ENCODE measurements around the gene PSME2. TPM values are rescaled to one million over a fixed set of nuclear protein-coding genes. Genes with fewer than 3 reads are reported as not detected.

Gene PSME2
- total and polyA plus RNA-seq, 2 donors (not counting 3 experiments of a cell fraction or from before 2014, with no cell fraction given): 66.5 to 126 TPM

DNA sequence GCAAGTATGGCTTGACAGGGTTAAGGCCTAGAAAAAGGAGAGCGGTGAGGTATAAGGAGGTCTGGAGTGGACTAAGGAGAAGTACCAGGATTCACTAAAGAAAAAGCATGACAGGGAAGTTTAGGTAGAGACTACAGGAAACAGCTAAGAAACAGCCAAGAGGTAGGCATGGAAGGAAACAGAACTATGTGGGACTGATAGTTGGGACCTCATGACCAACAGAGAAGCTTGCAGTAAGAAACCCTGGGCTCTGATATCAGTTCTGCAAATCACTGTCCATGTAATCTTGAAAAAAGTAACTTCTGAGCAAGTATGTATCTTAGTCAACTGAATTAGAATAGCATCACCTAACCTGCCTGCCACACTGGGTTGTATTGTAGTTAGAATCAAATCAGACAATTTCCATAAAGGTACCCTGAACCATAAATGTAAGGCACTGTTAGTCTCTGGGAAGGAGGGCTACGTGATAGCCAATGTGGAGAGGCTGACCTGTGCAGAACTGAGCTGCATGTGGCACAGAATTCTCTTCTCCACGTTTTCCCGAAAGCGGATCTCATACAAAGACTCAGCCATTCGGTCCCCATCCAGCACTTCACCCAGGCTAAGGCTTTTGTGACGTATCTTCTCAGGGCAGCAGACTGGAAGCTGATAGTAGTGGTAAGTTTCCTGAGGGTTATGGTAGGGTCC is 47.9 kb upstream of the PSME2 start:
- H3K27ac ChIP-seq (ENCODE audit: insufficient read depth, low read depth, low read length): no peak overlapping the region

More for the DNA sequence above, 47.9 kb upstream of the PSME2 start:
- intact Hi-C loops (cut with micrococcal nuclease) (loop anchor here (2.0 kb wide), 1 partner anchor 38 kb away; the partner anchor contains the start of genes GMPR2 and NEDD8), dilution Hi-C loops (cut with MboI; ENCODE audit: extremely low pct_ligation_motif_present, low sequenced_read_pairs) (no loop called here)
- H3K9me3 ChIP-seq (replicated peaks; ENCODE audit: control insufficient read depth, insufficient read depth, low read length): no peaks in the 10 kb centered on the region
- peaks cover 5 to 18% of the 10 kb centered on the region in 2 experiments for H3K36me3 ChIP-seq (ENCODE audit: control insufficient read depth in 2 of 2, extremely low read depth in 1 of 2, insufficient read depth in 2 of 2, low read length in 2 of 2)
- no peaks in the 10 kb centered on the region for H4K20me1 ChIP-seq (replicated peaks; ENCODE audit: control insufficient read depth, extremely low read depth, insufficient read depth, low read length)
- H3K9me1 ChIP-seq (replicated peaks; ENCODE audit: control insufficient read depth, extremely low read depth, insufficient read depth, low read length): no peaks in the 10 kb centered on the region
- ChIA-PET CTCF (interaction anchor here (0.5 to 3.9 kb wide), 2 partner anchors 27 to 103 kb away, joined by 3 to 19 read pairs; no protein-coding TSS in a partner anchor), POLR2A (no interaction called here)
- H3K4me2 ChIP-seq (ENCODE audit: insufficient read depth, low read length): peak overlapping the region; percentile 90
- FAIRE-seq (peak; percentile 40), DNase-seq (ENCODE audit: low read depth, low spot score) (no peak)
- peaks cover 35% of the 10 kb centered on the region for H3K79me2 ChIP-seq (ENCODE audit: control insufficient read depth, insufficient read depth, low read length)
- H2AFZ ChIP-seq (ENCODE audit: low read depth, low read length): no peak overlapping the region
- TSS peak; percentile 38 for BruUV-seq (replicated peaks)
- no peak for TF ChIP-seq FOS (IDR thresholded peaks at IDR 0.05; ENCODE audit: borderline replicate concordance, insufficient read depth, low read length)
- TF ChIP-seq, protein P1, sequence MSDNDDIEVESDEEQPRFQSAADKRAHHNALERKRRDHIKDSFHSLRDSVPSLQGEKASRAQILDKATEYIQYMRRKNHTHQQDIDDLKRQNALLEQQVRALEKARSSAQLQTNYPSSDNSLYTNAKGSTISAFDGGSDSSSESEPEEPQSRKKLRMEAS (IDR thresholded peaks at IDR 0.05; ENCODE audit: insufficient read depth, insufficient read length): no peak
- no peak for TF ChIP-seq CTCF (IDR thresholded peaks at IDR 0.05; ENCODE audit: extremely low read depth in 1 of 2, insufficient read depth in 1 of 2, low read depth in 1 of 2, low read length in 2 of 2)
- no peak for TF ChIP-seq GATA2 (IDR thresholded peaks at IDR 0.05; ENCODE audit: insufficient read depth, insufficient read length, low read depth, low read length)
- no peak for TF ChIP-seq MYC (IDR thresholded peaks at IDR 0.05; ENCODE audit: low read depth, low read length)
- TF ChIP-seq EZH2 (IDR thresholded peaks at IDR 0.05; ENCODE audit: borderline replicate concordance, low read depth, low read length, severe bottlenecking): no peak
- TF ChIP-seq JUN (IDR thresholded peaks at IDR 0.05; ENCODE audit: borderline replicate concordance, insufficient read depth, insufficient read length, low read depth): no peak
- no peak for TF ChIP-seq POLR2AphosphoS5 (IDR thresholded peaks at IDR 0.05; ENCODE audit: insufficient read depth, low read depth, low read length)
- no peak for TF ChIP-seq POLR2A (IDR thresholded peaks at IDR 0.05; ENCODE audit: low read depth, low read length)
- H3K9ac ChIP-seq (replicated peaks; ENCODE audit: extremely low read depth, insufficient read depth, low read length): peak overlapping the region; percentile 94
- H3K4me3 ChIP-seq (replicated peaks in 1 of 3; ENCODE audit: insufficient read depth in 1 of 3, low read depth in 1 of 3, low read length in 3 of 3): peak overlapping the region in 2 of 3 experiments; percentile 69 to 82
- no peaks in the 10 kb centered on the region for H3K27me3 ChIP-seq (ENCODE audit: control insufficient read depth in 2 of 2, insufficient read depth in 2 of 2, low read length in 2 of 2)
- H3K4me1 ChIP-seq (ENCODE audit: control insufficient read depth, extremely low read depth, insufficient read depth, low read length): peaks cover 16% of the 10 kb centered on the region
